Neuronal stem cell (in vitro differentiated cells): ENCODE results near the gene IDI2.

Source experiments
- DNase-seq: peaks from one replicate; pipeline ENCODE4 v3.0.0-alpha.2; 2013; ENCODE audit warnings: low spot score
- H2AFZ ChIP-seq: one replicate; pipeline ENCODE4 v1.6.1; 2013; ENCODE audit warnings: mild to moderate bottlenecking, low read length, inconsistent platforms
- H2AK5ac ChIP-seq: 2 replicates; pipeline ENCODE4 v1.6.1; 2013; ENCODE audit warnings: low read depth, mild to moderate bottlenecking, inconsistent platforms, low read length, moderate library complexity, mixed read lengths
- H2BK120ac ChIP-seq: 2 replicates; pipeline ENCODE4 v1.6.1; 2013; ENCODE audit warnings: low read depth, mild to moderate bottlenecking, inconsistent platforms, low read length, moderate library complexity, mixed read lengths
- H2BK12ac ChIP-seq: one replicate; pipeline ENCODE4 v1.6.1; 2013; ENCODE audit warnings: low read length, inconsistent platforms
- H2BK15ac ChIP-seq: 2 replicates; pipeline ENCODE4 v1.6.1; 2013; ENCODE audit warnings: mild to moderate bottlenecking, low read length, inconsistent platforms, mixed read lengths
- H2BK5ac ChIP-seq: one replicate; pipeline ENCODE4 v1.6.1; 2013; ENCODE audit warnings: inconsistent platforms, mild to moderate bottlenecking, low read length, moderate library complexity
- H3K14ac ChIP-seq: one replicate; pipeline ENCODE4 v1.6.1; 2013; ENCODE audit warnings: low read length, inconsistent platforms
- H3K18ac ChIP-seq: 2 replicates; pipeline ENCODE4 v1.6.1; 2013; ENCODE audit warnings: low read length, inconsistent platforms
- H3K23ac ChIP-seq: 2 replicates; pipeline ENCODE4 v1.6.1; 2013; ENCODE audit warnings: low read depth, mild to moderate bottlenecking, mixed read lengths, low read length, inconsistent platforms; ENCODE audit not compliant: poor library complexity
- H3K27ac ChIP-seq: replicated peaks from 3 replicates; pipeline ENCODE4 v1.5.1; 2013; ENCODE audit warnings: low read length, inconsistent platforms
- H3K27me3 ChIP-seq, 3 experiments: 2 replicates each; pipeline ENCODE4 v1.6.1; 2013; ENCODE audit warnings: low read length in 3 of 3, mild to moderate bottlenecking in 2 of 3, inconsistent platforms in 1 of 3, low read depth in 1 of 3, mixed read lengths in 1 of 3, moderate library complexity in 1 of 3; ENCODE audit not compliant: control insufficient read depth in 3 of 3, insufficient read depth in 3 of 3
- H3K36me3 ChIP-seq, 2 donors: replicated peaks in 1 of 2; 2 replicates each; pipeline ENCODE4 v1.6.1; 2013; ENCODE audit warnings: low read length in 2 of 2; ENCODE audit not compliant: control insufficient read depth in 2 of 2, insufficient read depth in 2 of 2
- H3K4ac ChIP-seq: 2 replicates; pipeline ENCODE4 v1.6.1; 2013; ENCODE audit warnings: inconsistent platforms, mild to moderate bottlenecking, low read length, moderate library complexity
- H3K4me1 ChIP-seq, 2 donors: 1 replicate in 1 of 2; 2 replicates in 1 of 2; pipeline ENCODE4 v1.6.1; 2013; ENCODE audit warnings: low read length in 2 of 2, low read depth in 1 of 2; ENCODE audit not compliant: control insufficient read depth in 2 of 2, insufficient read depth in 1 of 2
- H3K4me2 ChIP-seq: one replicate; pipeline ENCODE4 v1.6.1; 2013; ENCODE audit warnings: mild to moderate bottlenecking, low read length, inconsistent platforms; ENCODE audit not compliant: insufficient read depth, poor library complexity, severe bottlenecking
- H3K4me3 ChIP-seq, 2 donors: 2 replicates each; pipeline ENCODE4 v1.5.1; 2013; ENCODE audit warnings: low read length in 2 of 2, mild to moderate bottlenecking in 2 of 2, inconsistent platforms in 1 of 2, moderate library complexity in 1 of 2
- H3K79me1 ChIP-seq: one replicate; pipeline ENCODE4 v1.6.1; 2013; ENCODE audit warnings: low read depth, mild to moderate bottlenecking, inconsistent platforms, low read length, moderate library complexity
- H3K9ac ChIP-seq: one replicate; pipeline ENCODE4 v1.6.1; 2013; ENCODE audit warnings: mild to moderate bottlenecking, low read depth, low read length, inconsistent platforms; ENCODE audit not compliant: poor library complexity
- H3K9me3 ChIP-seq, 2 donors: replicated peaks in 1 of 2; 2 replicates each; pipeline versions ENCODE3 to v1.6.1; 2013; ENCODE audit warnings: low read length in 2 of 2, mild to moderate bottlenecking in 2 of 2, inconsistent platforms in 1 of 2, low read depth in 1 of 2, mixed read lengths in 1 of 2, moderate library complexity in 1 of 2; ENCODE audit not compliant: control insufficient read depth in 2 of 2, insufficient read depth in 1 of 2
- H4K8ac ChIP-seq: one replicate; pipeline ENCODE4 v1.6.1; 2013; ENCODE audit warnings: low read depth, mild to moderate bottlenecking, inconsistent platforms, low read length, moderate library complexity
- H4K91ac ChIP-seq: one replicate; pipeline ENCODE4 v1.6.1; 2013; ENCODE audit warnings: low read length, low read depth, mild to moderate bottlenecking, inconsistent platforms; ENCODE audit not compliant: poor library complexity
- WGBS, 2 donors: extraction: QIAGEN DNeasy Blood & Tissue Kit; methylation state at CpG; one replicate each; pipeline ENCODE4 v1.1.7; 2013; ENCODE audit warnings: missing lambda C conversion rate in 2 of 2, mixed read lengths in 1 of 2; ENCODE audit not compliant: insufficient read length in 2 of 2, insufficient replicate concordance in 1 of 2; ENCODE audit errors: extremely low coverage in 2 of 2; 5-methylcytosine and 5-hydroxymethylcytosine counted together

Gene IDI2

DNA sequence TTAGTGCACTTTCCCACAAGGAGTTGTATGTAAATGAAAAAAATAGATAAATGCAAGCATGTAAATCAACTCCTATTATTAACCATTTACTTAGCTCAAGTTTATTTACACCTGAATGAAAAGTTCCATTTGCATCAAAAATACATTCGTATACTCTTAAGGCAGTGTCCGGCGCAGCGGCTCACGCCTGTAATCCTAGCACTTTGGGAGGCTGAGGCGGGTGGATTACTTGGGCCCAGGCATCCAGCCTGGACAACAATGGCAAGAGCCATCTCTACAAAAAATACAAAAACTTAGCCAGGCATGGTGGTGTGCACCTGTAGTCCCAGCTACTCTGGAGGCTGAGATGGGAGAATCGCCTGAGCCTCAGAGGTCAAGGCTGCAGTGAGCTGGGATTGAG lies 4.2 kb upstream of the IDI2 start:
- no peak overlapping the region for H3K4me3 ChIP-seq
- no peaks in the 10 kb centered on the region for H3K9me3 ChIP-seq
- H3K18ac ChIP-seq = no peak overlapping the region
- WGBS, 2 donors = no CpG with 5 or more reads among the region's 7 CpGs
- no peak overlapping the region for H3K4ac ChIP-seq
- no peak overlapping the region for H3K4me2 ChIP-seq
- H2BK120ac ChIP-seq = no peak overlapping the region
- H3K23ac ChIP-seq = no peak overlapping the region
- H3K27ac ChIP-seq = no peak overlapping the region
- H3K36me3 ChIP-seq = no peaks in the 10 kb centered on the region
- H2AK5ac ChIP-seq = no peak overlapping the region
- no peak for DNase-seq
- no peak overlapping the region for H2BK12ac ChIP-seq
- no peak overlapping the region for H2AFZ ChIP-seq
- H3K9ac ChIP-seq = no peak overlapping the region
- H3K4me1 ChIP-seq = no peaks in the 10 kb centered on the region
- no peak overlapping the region for H2BK15ac ChIP-seq
- no peaks in the 10 kb centered on the region for H3K79me1 ChIP-seq
- H3K27me3 ChIP-seq = no peaks in the 10 kb centered on the region
- H4K8ac ChIP-seq = no peak overlapping the region
- no peak overlapping the region for H3K14ac ChIP-seq
- no peak overlapping the region for H2BK5ac ChIP-seq
- no peak overlapping the region for H4K91ac ChIP-seq

DNA sequence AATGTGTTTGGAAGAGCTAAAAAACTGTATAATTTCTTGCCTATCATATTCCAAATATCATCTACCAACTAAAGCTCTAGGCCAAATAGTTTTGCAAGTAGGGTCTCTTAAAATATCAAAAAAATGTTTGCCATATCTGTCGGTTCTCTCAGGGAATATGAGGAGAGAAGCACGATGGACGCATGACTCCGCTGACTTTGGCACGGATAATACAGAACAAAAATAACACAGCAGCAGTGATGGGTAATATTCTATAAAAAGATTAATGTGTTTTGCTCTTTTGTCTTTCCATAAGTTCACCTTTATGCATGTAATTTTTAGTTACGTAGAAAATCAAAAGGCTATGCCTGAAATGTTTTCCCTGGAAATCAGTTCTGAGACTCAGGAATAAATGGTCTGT lies 919 bp upstream of the IDI2 start:
- Histone ChIP-seq H3K36me3 (no peaks in the 10 kb centered on the region), H2AFZ (no peak overlapping the region), H3K27ac (no peak overlapping the region), H2BK12ac (no peak overlapping the region), H3K14ac (no peak overlapping the region), H3K4me1 (no peaks in the 10 kb centered on the region), H3K9me3 (no peaks in the 10 kb centered on the region), H2BK120ac (no peak overlapping the region), H2BK15ac (no peak overlapping the region), H4K91ac (no peak overlapping the region), H3K18ac (no peak overlapping the region), H3K4ac (no peak overlapping the region), H3K4me2 (no peak overlapping the region), H3K79me1 (no peaks in the 10 kb centered on the region), H2BK5ac (no peak overlapping the region), H3K27me3 (no peaks in the 10 kb centered on the region), H3K9ac (no peak overlapping the region), H2AK5ac (no peak overlapping the region), H3K23ac (no peak overlapping the region), H3K4me3 (no peak overlapping the region), H4K8ac (no peak overlapping the region)
- no peak for DNase-seq
- whole genome bisulfite sequencing, 2 donors = no CpG with 5 or more reads among the region's 6 CpGs

DNA sequence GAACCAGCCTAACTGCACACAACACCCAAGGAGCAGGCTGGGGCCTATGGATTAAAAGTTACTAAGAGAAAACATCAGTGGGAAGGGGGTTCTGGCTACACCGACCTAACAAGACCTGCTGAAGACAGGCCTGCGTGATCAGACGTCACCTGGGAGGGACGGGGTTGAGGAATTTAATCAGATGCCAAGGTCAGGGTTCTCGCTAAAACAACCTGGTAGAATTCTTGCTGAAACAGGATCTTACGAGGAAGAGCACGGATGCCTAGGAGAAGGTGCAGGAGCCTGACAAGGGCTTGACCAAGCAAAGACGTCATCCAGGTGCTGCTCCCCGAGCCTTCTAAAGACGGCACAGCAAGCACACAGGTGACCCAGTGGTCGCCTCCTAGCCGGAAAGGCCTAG lies 1.6 kb downstream of the IDI2 start:
- H4K8ac ChIP-seq = no peak overlapping the region
- H3K36me3 ChIP-seq = peaks cover 5 to 14% of the 10 kb centered on the region in 2 donors
- no CpG with 5 or more reads among the region's 12 CpGs for WGBS, 2 donors
- H2BK12ac ChIP-seq = no peak overlapping the region
- H3K18ac ChIP-seq = no peak overlapping the region
- H3K27me3 ChIP-seq = no peaks in the 10 kb centered on the region
- no peak overlapping the region for H3K4ac ChIP-seq
- no peak overlapping the region for H3K4me2 ChIP-seq
- H3K4me3 ChIP-seq = no peak overlapping the region
- H3K79me1 ChIP-seq = no peaks in the 10 kb centered on the region
- H3K4me1 ChIP-seq = no peaks in the 10 kb centered on the region
- no peak overlapping the region for H4K91ac ChIP-seq
- no peak overlapping the region for H2AFZ ChIP-seq
- no peak overlapping the region for H2AK5ac ChIP-seq
- no peak overlapping the region for H3K27ac ChIP-seq
- H3K23ac ChIP-seq = no peak overlapping the region
- no peaks in the 10 kb centered on the region for H3K9me3 ChIP-seq
- H3K14ac ChIP-seq = no peak overlapping the region
- no peak overlapping the region for H2BK15ac ChIP-seq
- DNase-seq = no peak
- no peak overlapping the region for H2BK5ac ChIP-seq
- no peak overlapping the region for H2BK120ac ChIP-seq
- H3K9ac ChIP-seq = no peak overlapping the region

DNA sequence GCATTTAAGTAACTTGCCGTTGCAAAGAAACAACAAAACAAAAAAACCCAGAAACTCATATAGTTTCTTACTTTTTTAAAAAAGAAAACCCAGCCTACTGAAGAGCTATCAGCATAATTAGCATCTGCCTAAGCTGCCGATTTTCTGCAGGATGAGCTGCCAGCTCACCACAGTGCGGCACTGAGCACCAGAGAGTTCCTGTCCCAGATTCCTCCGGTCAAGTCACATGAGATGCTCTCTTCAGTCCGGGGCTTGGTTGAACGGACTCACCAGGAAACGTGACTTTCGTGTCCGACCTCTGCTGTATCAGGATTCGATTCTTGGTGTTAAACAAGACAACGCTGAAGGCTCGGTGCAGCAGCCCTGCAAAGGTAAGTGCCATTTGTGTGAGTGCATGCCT lies 3.2 kb downstream of the IDI2 start:
- H2BK15ac ChIP-seq = no peak overlapping the region
- WGBS, 2 donors = no CpG with 5 or more reads among the region's 12 CpGs
- H3K14ac ChIP-seq = no peak overlapping the region

More for the DNA sequence above, 3.2 kb downstream of the IDI2 start:
- H2BK120ac ChIP-seq = no peak overlapping the region
- no peak overlapping the region for H3K27ac ChIP-seq
- H3K9me3 ChIP-seq = no peaks in the 10 kb centered on the region
- H3K4ac ChIP-seq = no peak overlapping the region
- H3K4me2 ChIP-seq = no peak overlapping the region
- H4K8ac ChIP-seq = no peak overlapping the region
- H3K4me3 ChIP-seq = no peak overlapping the region
- H3K9ac ChIP-seq = no peak overlapping the region
- DNase-seq = no peak
- no peak overlapping the region for H2BK12ac ChIP-seq
- H3K27me3 ChIP-seq = no peaks in the 10 kb centered on the region
- no peak overlapping the region for H3K18ac ChIP-seq
- H2BK5ac ChIP-seq = no peak overlapping the region
- no peaks in the 10 kb centered on the region for H3K4me1 ChIP-seq
- no peak overlapping the region for H4K91ac ChIP-seq
- no peaks in the 10 kb centered on the region for H3K79me1 ChIP-seq
- H2AK5ac ChIP-seq = no peak overlapping the region
- no peak overlapping the region for H3K23ac ChIP-seq
- no peak overlapping the region for H2AFZ ChIP-seq
- H3K36me3 ChIP-seq = peaks cover 10 to 27% of the 10 kb centered on the region in 2 donors
